GM12878 (cell line): ENCODE data around the gene ERAL1. TPM values are rescaled to one million over a fixed set of nuclear protein-coding genes. Genes with fewer than 3 reads are reported as not detected.

ENCODE experiments used
- ATAC-seq: fragments of 200-7000 bp; cut with Tn5 transposase; 3 replicates; pipeline ENCODE4 v1.9.1; 2020; ENCODE audit warnings: mild to moderate bottlenecking, moderate library complexity
- BruUV-seq: library from RNA; stranded (reverse); fragments of 400-500 nt; replicated peaks from 2 replicates; lab custom pipeline; 2021; lab: Mats Ljungman, UMichigan
- CTCF ChIA-PET: fragments of 300-600 bp; sonication (Branson Sonifier 250); formaldehyde crosslinking; extraction: SDS; loops from one replicate; lab custom pipeline; 2021; ENCODE audit warnings: inconsistent platforms; lab: Yijun Ruan, JAX
- POLR2A ChIA-PET: fragments of 350-600 bp; formaldehyde crosslinking; extraction: SDS; loops from one replicate; lab custom pipeline; 2021; ENCODE audit warnings: inconsistent platforms; lab: Charles Lee
- RAD21 ChIA-PET: fragments of 300-600 bp; sonication (Branson Sonifier 250); formaldehyde crosslinking; loops from one replicate; lab custom pipeline; 2023; ENCODE audit warnings: antibody characterized with exemption; ENCODE audit not compliant: unreplicated experiment; lab: Charles Lee
- SMC1A ChIA-PET: fragments of 300-600 bp; sonication (Branson Sonifier 250); formaldehyde crosslinking; loops from one replicate; lab custom pipeline; 2023; ENCODE audit not compliant: unreplicated experiment, uncharacterized antibody; lab: Charles Lee
- DNase-seq: peaks from one replicate; pipeline ENCODE4 v3.0.0-alpha.2; 2011; ENCODE audit warnings: low read depth, low spot score
- FAIRE-seq: peaks from 3 replicates; lab custom pipeline; 2011; peaks lifted over from hg19 to GRCh38; lab: Jason Lieb, UNC
- H2AFZ ChIP-seq: 2 replicates; pipeline ENCODE4 v1.6.0; 2011; ENCODE audit warnings: low read depth, low read length, control low read depth; ENCODE audit not compliant: control insufficient read depth
- H3K27ac ChIP-seq: 2 replicates; pipeline ENCODE4 v1.5.1; 2011; ENCODE audit warnings: control low read depth; ENCODE audit not compliant: control insufficient read depth, insufficient read depth
- H3K27me3 ChIP-seq, 2 experiments: replicated peaks in 1 of 2; 2 replicates each; pipeline versions ENCODE4 v1.6.0 to v1.6.1; 2011; ENCODE audit warnings: low read length in 1 of 2; ENCODE audit not compliant: control insufficient read depth in 2 of 2, insufficient read depth in 2 of 2
- H3K36me3 ChIP-seq, 2 experiments: 2 replicates each; pipeline ENCODE4 v1.5.1; 2011; ENCODE audit warnings: low read length in 1 of 2; ENCODE audit not compliant: control insufficient read depth in 2 of 2, insufficient read depth in 2 of 2
- H3K4me1 ChIP-seq: 2 replicates; pipeline ENCODE4 v1.6.1; 2011; ENCODE audit warnings: mild to moderate bottlenecking, low read length, moderate library complexity, mixed read lengths; ENCODE audit not compliant: control insufficient read depth, insufficient read depth
- H3K4me2 ChIP-seq: 2 replicates; pipeline ENCODE4 v1.6.0; 2011; ENCODE audit warnings: control low read depth; ENCODE audit not compliant: control insufficient read depth, insufficient read depth
- H3K4me3 ChIP-seq: fragments of 200-600 bp; sonication (generic); 2 replicates; pipeline ENCODE4 v1.5.1; 2016
- H3K79me2 ChIP-seq: 2 replicates; pipeline ENCODE4 v1.6.0; 2011; ENCODE audit warnings: low read length; ENCODE audit not compliant: control insufficient read depth, insufficient read depth
- H3K9ac ChIP-seq: 2 replicates; pipeline ENCODE4 v1.8.0; 2011; ENCODE audit warnings: low read length, control low read depth, mixed read lengths; ENCODE audit not compliant: control insufficient read depth, insufficient read depth
- H3K9me3 ChIP-seq: replicated peaks from 3 replicates; pipeline ENCODE4 v1.5.1; 2011; ENCODE audit warnings: mild to moderate bottlenecking, low read length; ENCODE audit not compliant: control insufficient read depth, insufficient read depth
- H4K20me1 ChIP-seq: 2 replicates; pipeline ENCODE4 v1.6.0; 2011; ENCODE audit not compliant: control insufficient read depth, insufficient read depth
- ATF3 ChIP-seq: IDR thresholded peaks from 2 replicates; pipeline ENCODE4 v1.6.1; 2011; ENCODE audit warnings: low read depth, mild to moderate bottlenecking, low read length, moderate library complexity, borderline replicate concordance; ENCODE audit errors: extremely low read depth
- E2F4 ChIP-seq: IDR thresholded peaks from 2 replicates; pipeline ENCODE4 v1.6.1; 2012; ENCODE audit warnings: low read depth, low read length, improper control_type of control experiment
- HCFC1 ChIP-seq: fragments of 150-350 bp; IDR thresholded peaks from 2 replicates; pipeline ENCODE4 v1.6.1; 2014; ENCODE audit warnings: low read length
- PBX3 ChIP-seq: IDR thresholded peaks from 2 replicates; pipeline ENCODE4 v1.6.1; 2011; ENCODE audit warnings: mild to moderate bottlenecking, low read depth, low read length, moderate library complexity; ENCODE audit not compliant: insufficient replicate concordance
- POU2F2 ChIP-seq: IDR thresholded peaks from 3 replicates; pipeline ENCODE4 v1.6.1; 2011; ENCODE audit warnings: low read depth, mild to moderate bottlenecking, low read length, borderline replicate concordance
- SMAD5 ChIP-seq: IDR thresholded peaks from 2 replicates; pipeline ENCODE4 v1.6.1; 2016; ENCODE audit warnings: antibody characterized with exemption, low read depth
- SMARCA5 ChIP-seq: fragments of 450-650 bp; IDR thresholded peaks from 2 replicates; pipeline ENCODE4 v1.6.1; 2017; ENCODE audit warnings: mild to moderate bottlenecking
- STAT3 ChIP-seq: IDR thresholded peaks from 2 replicates; pipeline ENCODE4 v1.6.1; 2011; ENCODE audit warnings: low read depth, low read length, improper control_type of control experiment
- ZSCAN29 ChIP-seq: fragments of 450-650 bp; IDR thresholded peaks from 2 replicates; pipeline ENCODE4 v1.6.1; 2017; ENCODE audit warnings: mild to moderate bottlenecking, moderate library complexity
- WGBS: methylation state at CpG from one replicate; pipeline ENCODE4 v1.1.6; 2016; ENCODE audit warnings: low lambda C conversion rate; ENCODE audit not compliant: insufficient replicate concordance, insufficient coverage; ENCODE audit errors: missing lambda C conversion rate; 5-methylcytosine and 5-hydroxymethylcytosine counted together
- in situ Hi-C: fragments of 300-500 bp; cut with MboI; formaldehyde crosslinking; loops from 9 replicates; pipeline ENCODE4 v1.14.3; 2018; ENCODE audit warnings: mixed read lengths
- intact Hi-C: fragments of 100-400 bp; cut with micrococcal nuclease; formaldehyde crosslinking; loops from one replicate; pipeline ENCODE4 v1.14.2; 2022; ENCODE audit not compliant: unreplicated experiment
- polyA plus RNA-seq, 11 experiments: library from polyadenylated mRNA; depleted of rRNA in 4 of 11; unstranded in 6 of 11; stranded (reverse) in 5 of 11; fragments of >200 nt; fragmentation: Nextera tagmentation in 4 of 11; fragmentation: Illumina TruSeq in 1 of 11; extraction: Ambion mirVana in 4 of 11; extraction: Trizol in 1 of 11; gene quantifications; 1 replicate in 1 of 11; 2 replicates in 10 of 11; pipeline versions ENCODE4 v1.2.1 to v1.2.3, GENCODE V29; 2011 to 2016; ENCODE audit warnings: inconsistent platforms in 2 of 11, missing spikeins in 2 of 11, low read depth in 1 of 11
- total RNA-seq, 4 experiments: library from RNA; depleted of rRNA in 3 of 4; stranded (reverse); fragments of >200 nt in 3 of 4; fragmentation: Illumina TruSeq in 1 of 4; extraction: Trizol in 1 of 4; gene quantifications; 2 replicates each; pipeline versions ENCODE4 v1.2.1 to v1.2.3, GENCODE V29; 2013 to 2021

The ERAL1 gene
- total and polyA plus RNA-seq, 10 of the 15 experiments (the other 5 are each of a cell fraction or from before 2014, with no cell fraction given): 27.7 to 175 (median 104) TPM

- H3K4me3 ChIP-seq: no peak overlapping the region
- no peaks in the 10 kb centered on the region for H3K9me3 ChIP-seq
- peaks cover 14% of the 10 kb centered on the region for H3K79me2 ChIP-seq
- H3K27ac ChIP-seq: no peak overlapping the region
- SMC1A ChIA-PET: no interaction called here
- CTCF ChIA-PET: interaction anchor here (0.7 to 1.8 kb wide), 6 partner anchors 11 to 103 kb away, joined by 3 to 5 read pairs (median 4); partner anchors contain the start of genes DHRS13 and FAM222B
- TF ChIP-seq E2F4 (no peak), SMARCA5 (no peak), STAT3 (no peak), HCFC1 (no peak), ATF3 (no peak), SMAD5 (no peak), ZSCAN29 (no peak), PBX3 (no peak), POU2F2 (no peak)
- H3K9ac ChIP-seq: no peak overlapping the region
- RAD21 ChIA-PET: interaction anchor here (0.7 to 3.3 kb wide), 4 partner anchors 18 to 90 kb away, joined by 3 to 15 read pairs (median 3); partner anchors contain the start of gene DHRS13
- FAIRE-seq (no peak), DNase-seq (no peak), ATAC-seq (no peak)
- peaks cover 2 to 3% of the 10 kb centered on the region in 2 experiments; a peak in 3 of 4 replicates for H3K36me3 ChIP-seq
- no TSS peak for BruUV-seq
- 85% methylated on average over 2 of the region's 2 CpGs for WGBS
- no peak overlapping the region for H3K4me2 ChIP-seq
- in situ Hi-C loops (no loop called here), intact Hi-C loops (no loop called here)
- POLR2A ChIA-PET: interaction anchor here (0.6 to 0.9 kb wide), 3 partner anchors 11 to 45 kb away, joined by 3 to 5 read pairs (median 3); no protein-coding TSS in a partner anchor
- no peaks in the 10 kb centered on the region for H4K20me1 ChIP-seq
- no peak overlapping the region for H2AFZ ChIP-seq
- H3K4me1 ChIP-seq: peaks cover 14% of the 10 kb centered on the region
- no peaks in the 10 kb centered on the region for H3K27me3 ChIP-seq
Measured at GRCh38 chr17:28853295-28853694, 1.5 kb upstream of the ERAL1 start.
